Activated T-helper 2 cell treated with anti-CD3 and anti-CD28 coated beads, Interferon-gamma antibody, Interleukin-2, Interleukin-4, amounts not matched to agents 10 μg/mL and 5 μg/mL and 100 μg/mL, durations not matched to agents 14 hours and 24 hours and 36 hours (primary cell): ENCODE results near the gene KLF9. TPM values are rescaled to one million over a fixed set of nuclear protein-coding genes. Genes with fewer than 3 reads are reported as not detected.

ENCODE experiments used
- DNase-seq: peaks from one replicate; pipeline ENCODE4 v3.0.0; 2021; ENCODE audit warnings: low spot score
- H3K27ac Mint-ChIP-seq: one replicate; pipeline ENCODE4 v1.8.0; 2021; ENCODE audit warnings: mixed read lengths
- H3K27me3 Mint-ChIP-seq: one replicate; pipeline ENCODE4 v1.8.0; 2021; ENCODE audit warnings: low read depth, mixed read lengths
- H3K36me3 Mint-ChIP-seq: one replicate; pipeline ENCODE4 v1.8.0; 2021; ENCODE audit warnings: low read depth, mixed read lengths
- H3K4me1 Mint-ChIP-seq: one replicate; pipeline ENCODE4 v1.8.0; 2021; ENCODE audit warnings: low read depth, mixed read lengths
- H3K4me3 Mint-ChIP-seq: one replicate; pipeline ENCODE4 v1.8.0; 2021; ENCODE audit warnings: low read depth, mild to moderate bottlenecking, moderate library complexity, mixed read lengths
- H3K9me3 Mint-ChIP-seq: one replicate; pipeline ENCODE4 v1.8.0; 2021; ENCODE audit warnings: mixed read lengths
- intact Hi-C: fragments of 100-400 bp; cut with micrococcal nuclease; formaldehyde crosslinking; loops from one replicate; pipeline ENCODE4 v1.15.1; 2023
- total RNA-seq: library from RNA; stranded (reverse); gene quantifications from 2 replicates; pipeline ENCODE4 v1.2.3, GENCODE V29; 2022

KLF9 gene
- total RNA-seq, 1 donor from 2014 or later = 13.7 TPM

DNA sequence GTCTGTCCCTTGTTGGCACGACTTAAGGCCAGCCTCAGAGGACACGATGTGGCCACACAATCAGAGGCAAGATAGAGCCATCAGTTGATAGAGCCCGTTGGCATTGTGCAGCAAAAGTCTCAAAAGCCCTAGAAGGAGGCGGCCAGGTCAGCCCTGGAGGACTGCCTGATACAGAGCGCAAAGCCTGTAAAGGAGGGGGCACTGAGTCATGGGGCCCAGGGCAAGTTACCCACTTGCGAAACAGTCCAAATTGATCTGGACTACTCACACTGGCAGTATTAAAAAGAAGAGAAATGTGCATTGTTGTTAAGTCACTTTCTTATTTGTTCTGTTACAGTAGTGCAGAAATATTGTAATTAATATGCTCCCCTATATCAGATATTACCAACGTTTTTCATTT lies 51.5 kb downstream of the KLF9 start:
- no peak for DNase-seq
- Mint-ChIP-seq H3K4me1 (no peaks in the 10 kb centered on the region), H3K9me3 (no peaks in the 10 kb centered on the region), H3K27me3 (no peaks in the 10 kb centered on the region), H3K4me3 (no peak overlapping the region), H3K27ac (no peak overlapping the region), H3K36me3 (no peaks in the 10 kb centered on the region)
- intact Hi-C loops = no loop called here

DNA sequence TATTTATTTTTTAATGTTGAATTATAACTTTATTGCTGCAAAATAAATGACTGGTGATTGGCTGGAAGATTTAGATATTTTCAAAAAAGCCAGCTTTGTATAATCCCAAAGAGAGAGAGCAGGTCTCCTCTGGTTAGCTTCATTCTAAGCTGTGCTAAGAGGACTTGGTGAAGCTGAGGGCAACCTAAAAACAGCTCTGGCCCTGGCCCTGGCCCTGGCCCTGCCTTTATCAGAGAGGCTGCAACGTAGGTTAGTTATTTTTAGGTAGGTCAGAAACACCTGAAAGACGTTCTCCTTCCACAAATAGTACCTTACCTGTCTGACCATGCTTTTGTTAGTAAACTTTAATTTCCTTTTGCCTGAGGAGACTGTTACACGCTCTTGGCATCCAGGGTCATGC lies 58.7 kb downstream of the KLF9 start:
- DNase-seq = no peak
- H3K27ac Mint-ChIP-seq = no peak overlapping the region
- peaks cover 2% of the 10 kb centered on the region for H3K4me1 Mint-ChIP-seq

GRCh38 chr9:70352802-70353201 lies 61.7 kb downstream of the KLF9 start:
- no peak for DNase-seq
- Mint-ChIP-seq H3K27ac (no peak overlapping the region), H3K36me3 (peaks cover 45% of the 10 kb centered on the region), H3K9me3 (no peaks in the 10 kb centered on the region), H3K4me1 (peaks cover 2% of the 10 kb centered on the region), H3K27me3 (no peaks in the 10 kb centered on the region), H3K4me3 (no peak overlapping the region)
- intact Hi-C loops = loop anchor here (10.0 kb wide), 1 partner anchor 132 kb away; no protein-coding TSS in a partner anchor

More for the DNA sequence above, 58.7 kb downstream of the KLF9 start:
- intact Hi-C loops = loop anchor here (10.0 kb wide), 1 partner anchor 129 kb away; no protein-coding TSS in a partner anchor
- Mint-ChIP-seq H3K9me3 (no peaks in the 10 kb centered on the region), H3K36me3 (peaks cover 23% of the 10 kb centered on the region), H3K27me3 (no peaks in the 10 kb centered on the region), H3K4me3 (no peak overlapping the region)

DNA sequence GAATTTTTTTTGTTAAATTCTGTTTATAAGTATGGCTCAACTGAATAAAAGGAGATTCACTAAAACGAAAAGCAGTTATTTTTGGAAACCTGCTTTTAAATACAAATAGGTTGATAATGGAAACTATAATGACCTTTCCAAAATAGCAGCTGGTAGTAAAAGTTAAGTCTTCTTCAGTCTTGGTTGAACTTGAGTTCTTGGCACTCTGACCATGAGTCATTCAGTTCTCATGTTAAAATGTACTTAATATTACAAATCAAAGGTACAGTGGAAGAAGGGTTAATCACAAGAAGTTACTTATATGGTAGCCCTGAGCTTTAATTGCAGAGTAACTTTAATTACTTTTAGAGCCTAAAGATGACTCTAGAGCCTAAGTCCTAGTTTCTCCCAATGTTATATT lies 62.1 kb downstream of the KLF9 start:
- DNase-seq = no peak

DNA sequence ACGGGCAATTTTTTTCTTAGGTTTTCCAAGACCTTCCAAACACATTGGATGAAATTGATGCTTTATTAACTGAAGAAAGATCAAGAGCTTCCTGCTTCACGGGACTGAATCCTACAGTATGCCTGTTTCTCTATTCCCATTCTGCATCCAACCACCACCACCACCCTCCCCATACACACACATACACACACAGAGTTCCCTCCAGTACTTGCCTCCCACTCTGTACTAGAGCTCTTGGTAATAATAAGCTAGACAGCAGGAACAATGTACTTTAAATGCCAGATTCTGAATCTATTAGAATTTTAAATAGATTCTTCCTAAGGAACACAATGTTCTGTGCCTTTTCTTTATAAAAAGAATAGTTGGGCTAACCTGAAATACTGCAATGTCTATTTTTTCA lies 67.4 kb downstream of the KLF9 start:
- H3K27ac Mint-ChIP-seq = no peak overlapping the region
- no peaks in the 10 kb centered on the region for H3K27me3 Mint-ChIP-seq
- no peak overlapping the region for H3K4me3 Mint-ChIP-seq
- no peak for DNase-seq
- H3K9me3 Mint-ChIP-seq = no peaks in the 10 kb centered on the region
- H3K4me1 Mint-ChIP-seq = no peaks in the 10 kb centered on the region
- intact Hi-C loops = no loop called here
- peaks cover 60% of the 10 kb centered on the region for H3K36me3 Mint-ChIP-seq

More for the DNA sequence above, 62.1 kb downstream of the KLF9 start:
- peaks cover 48% of the 10 kb centered on the region for H3K36me3 Mint-ChIP-seq
- intact Hi-C loops = loop anchor here (10.0 kb wide), 1 partner anchor 132 kb away; no protein-coding TSS in a partner anchor
- no peaks in the 10 kb centered on the region for H3K27me3 Mint-ChIP-seq
- peaks cover 2% of the 10 kb centered on the region for H3K4me1 Mint-ChIP-seq
- H3K27ac Mint-ChIP-seq = no peak overlapping the region
- H3K9me3 Mint-ChIP-seq = no peaks in the 10 kb centered on the region
- H3K4me3 Mint-ChIP-seq = no peak overlapping the region

DNA sequence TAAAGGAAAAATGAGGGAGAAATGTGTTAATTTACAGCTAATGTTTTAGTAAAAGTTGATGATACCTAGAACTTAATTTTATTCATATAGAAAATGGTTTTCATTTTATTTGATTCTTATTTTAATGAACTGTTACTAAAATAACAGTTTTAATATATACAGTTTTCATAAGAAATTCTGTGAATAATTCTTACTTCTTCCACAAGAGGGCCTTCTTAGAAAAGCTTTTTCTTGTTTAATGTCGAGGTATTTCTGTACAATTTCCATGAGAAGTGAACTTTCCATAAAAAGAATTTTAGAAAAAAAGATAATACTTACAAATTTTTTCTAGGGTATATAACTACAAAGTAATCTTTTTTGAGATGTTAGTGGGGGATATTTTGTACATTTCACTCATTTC lies 73.9 kb downstream of the KLF9 start:
- intact Hi-C loops = loop anchor here (1.0 to 5.0 kb wide), 3 partner anchors 52 to 262 kb away; partner anchors contain the start of gene KLF9
- peaks cover 10% of the 10 kb centered on the region for H3K4me1 Mint-ChIP-seq
- no peaks in the 10 kb centered on the region for H3K27me3 Mint-ChIP-seq
- H3K27ac Mint-ChIP-seq = no peak overlapping the region
- no peak for DNase-seq
- H3K9me3 Mint-ChIP-seq = no peaks in the 10 kb centered on the region
- H3K4me3 Mint-ChIP-seq = no peak overlapping the region
- peaks cover 34% of the 10 kb centered on the region for H3K36me3 Mint-ChIP-seq

Other genes starting within 250 kb of the KLF9 start
- gene SMC5, start 155.7 kb downstream of the KLF9 start, total RNA-seq = 45.3 and 51.0 TPM in 2 replicates